Measurements from ENCODE around the gene GRHL1.

Gene GRHL1

DNA sequence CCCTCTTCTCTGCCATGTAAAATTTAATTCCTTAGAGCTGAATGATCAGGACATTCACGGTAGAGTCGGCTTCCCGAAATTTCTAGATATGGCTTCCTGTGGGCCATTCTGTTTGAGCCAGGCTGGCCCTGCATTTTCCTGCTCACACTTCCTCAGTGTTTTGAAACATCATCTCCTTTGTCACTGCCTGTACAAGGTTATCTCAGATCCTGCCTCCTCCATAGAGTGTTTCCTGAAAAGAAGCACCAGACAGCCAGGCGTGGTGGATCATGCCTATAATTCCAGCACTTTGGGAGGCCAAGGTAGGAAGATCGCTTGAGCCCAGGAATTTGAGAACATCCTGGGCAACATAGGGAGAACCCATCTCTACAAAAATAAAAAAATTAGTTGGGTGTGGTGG, 43.6 kb downstream of the GRHL1 start:
- no peak for DNase-seq

DNA sequence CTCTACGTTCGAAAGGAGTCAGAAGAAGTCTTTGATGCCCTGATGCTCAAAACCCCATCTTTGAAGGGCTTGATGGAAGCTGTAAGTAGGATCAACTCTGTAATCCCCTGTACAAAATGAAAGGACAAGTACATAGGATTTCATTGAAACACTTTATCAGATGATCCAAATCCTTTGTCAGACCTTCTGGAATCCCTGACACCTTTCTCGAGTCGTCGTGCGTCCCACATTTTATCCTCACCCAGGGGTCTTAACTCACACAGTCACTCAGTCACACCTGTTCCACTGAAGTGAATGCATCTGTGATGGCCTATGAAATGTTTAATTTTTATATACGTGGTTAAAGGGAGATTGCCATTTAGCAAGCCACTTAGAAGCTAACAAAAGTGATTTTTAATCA, 44.8 kb downstream of the GRHL1 start:
- DNase-seq = no peak

DNA sequence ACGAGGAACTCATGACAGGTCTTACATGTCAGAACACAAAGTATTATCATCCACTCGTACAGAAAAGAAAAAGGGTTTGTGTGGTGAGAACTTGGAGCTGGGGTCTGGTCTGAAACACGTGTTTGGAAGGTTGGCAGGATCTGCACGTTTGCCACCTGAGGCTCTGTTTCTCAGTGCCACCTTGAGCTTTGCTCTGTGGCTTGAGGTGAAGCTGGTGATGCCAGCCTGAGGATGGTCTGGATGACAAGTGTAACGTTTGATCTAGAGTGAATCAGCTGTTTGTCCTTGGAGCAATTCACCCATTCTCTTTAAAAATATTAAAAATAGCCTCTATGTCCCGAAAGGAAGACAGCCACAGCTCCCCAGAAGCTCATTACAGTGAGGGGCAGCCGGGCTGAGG, 46.4 kb downstream of the GRHL1 start:
- no peak for DNase-seq

DNA sequence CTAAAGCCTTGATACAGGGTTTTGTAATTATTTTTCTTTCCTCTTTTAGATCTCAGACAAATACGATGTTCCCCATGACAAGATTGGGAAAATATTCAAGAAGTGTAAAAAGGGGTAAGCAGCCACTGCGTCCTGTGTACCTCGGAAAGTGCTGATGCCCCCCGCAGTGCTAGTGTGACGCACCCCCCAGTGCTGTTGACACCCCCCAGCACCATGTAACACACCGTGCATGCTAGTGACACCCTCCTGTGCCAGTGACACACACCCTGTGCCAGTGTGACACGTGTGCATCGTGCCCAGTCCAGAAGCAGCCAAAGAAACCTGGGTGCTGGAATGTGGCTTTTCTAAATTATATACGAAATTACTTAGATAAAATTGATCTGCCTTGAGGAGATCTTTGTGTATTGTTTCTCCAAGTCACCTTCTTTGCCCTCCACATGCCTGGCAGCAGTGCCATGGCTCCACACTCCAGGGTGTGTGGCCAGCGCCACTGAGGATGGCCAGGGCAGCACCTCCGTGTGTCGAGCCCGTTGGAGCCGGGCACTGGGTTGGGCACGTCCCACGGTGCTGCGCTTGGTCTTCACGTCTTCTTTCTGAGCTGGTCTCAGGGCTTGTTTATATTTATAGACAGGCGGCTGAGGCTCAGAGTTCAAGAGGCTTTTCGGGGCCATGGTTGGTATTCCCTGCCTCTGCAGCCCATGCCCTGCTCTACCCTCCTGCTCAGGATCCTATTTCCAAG, 47.6 kb downstream of the GRHL1 start:
- DNase-seq = no peak

DNA sequence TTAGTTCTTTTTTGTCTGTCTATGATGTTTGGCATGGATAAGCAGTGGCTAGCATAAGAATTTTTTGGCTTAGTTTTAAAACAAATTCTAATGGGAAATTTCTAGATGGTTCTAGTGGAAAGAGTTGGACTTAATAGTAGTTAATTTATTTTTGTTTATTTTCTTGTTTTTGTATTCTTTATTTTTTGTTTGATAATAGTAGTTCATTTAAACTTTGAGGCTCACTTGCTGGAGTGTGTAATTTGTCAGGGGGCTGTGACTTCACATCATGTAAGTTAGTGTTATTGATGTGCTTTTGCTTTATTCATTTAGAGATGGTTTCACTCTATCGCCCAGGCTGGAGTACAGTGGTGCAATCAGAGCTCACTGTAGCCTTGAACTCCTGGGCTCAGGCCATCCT, 48.2 kb downstream of the GRHL1 start:
- DNase-seq = no peak

DNA sequence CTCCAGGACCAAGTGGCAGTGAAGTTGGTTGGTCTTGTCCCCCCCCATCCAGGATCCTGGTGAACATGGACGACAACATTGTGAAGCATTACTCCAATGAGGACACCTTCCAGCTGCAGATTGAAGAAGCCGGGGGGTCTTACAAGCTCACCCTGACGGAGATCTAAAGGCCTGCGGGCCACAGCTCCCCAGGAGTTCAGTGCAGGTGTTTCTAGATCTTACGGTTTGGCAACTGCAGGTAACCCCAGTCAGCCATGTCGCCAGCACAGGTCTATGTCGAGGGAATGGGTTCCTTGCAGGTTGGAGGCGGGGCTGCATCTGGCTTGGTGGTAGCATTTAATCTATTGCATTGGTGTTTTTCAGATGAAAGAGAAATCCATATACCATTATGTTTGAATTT, 49.0 kb downstream of the GRHL1 start:
- no peak for DNase-seq

DNA sequence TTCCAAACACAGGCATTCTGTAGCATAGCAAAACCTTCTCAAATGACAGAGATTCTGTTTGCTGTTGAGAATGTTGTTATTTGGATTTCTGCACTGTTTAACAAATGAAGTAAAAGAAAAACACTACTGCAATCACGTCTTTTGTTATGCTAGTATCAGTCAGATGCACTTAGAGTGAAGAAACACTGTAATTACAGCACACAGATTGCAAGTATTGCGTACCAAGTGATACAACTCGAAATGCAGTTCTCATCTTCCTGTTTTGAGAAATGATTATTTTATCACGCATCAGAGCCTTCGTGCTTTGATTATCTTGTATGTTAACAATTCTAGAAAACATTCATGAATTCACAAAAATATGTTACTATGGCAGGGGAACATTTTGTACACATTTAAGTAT, 50.1 kb downstream of the GRHL1 start:
- no peak for DNase-seq

DNA sequence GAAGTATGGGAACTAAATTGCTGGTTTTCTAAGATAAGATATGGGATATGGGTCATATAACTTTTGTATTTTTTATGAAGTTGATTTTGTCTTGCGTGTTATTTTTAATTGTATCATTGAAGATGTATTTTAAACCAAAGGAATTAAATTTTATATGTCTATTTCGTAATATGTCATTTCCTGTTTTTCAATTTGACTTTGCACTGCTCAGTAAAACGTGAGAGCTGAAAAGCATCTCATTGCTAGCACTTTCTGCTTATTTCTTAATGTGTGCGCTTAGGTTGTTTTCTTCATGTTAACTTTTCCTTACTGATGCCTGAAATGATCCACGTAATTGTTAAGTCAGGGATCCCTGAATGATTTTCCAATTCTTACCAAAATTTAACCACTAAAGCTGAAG, 50.6 kb downstream of the GRHL1 start:
- DNase-seq = no peak

DNA sequence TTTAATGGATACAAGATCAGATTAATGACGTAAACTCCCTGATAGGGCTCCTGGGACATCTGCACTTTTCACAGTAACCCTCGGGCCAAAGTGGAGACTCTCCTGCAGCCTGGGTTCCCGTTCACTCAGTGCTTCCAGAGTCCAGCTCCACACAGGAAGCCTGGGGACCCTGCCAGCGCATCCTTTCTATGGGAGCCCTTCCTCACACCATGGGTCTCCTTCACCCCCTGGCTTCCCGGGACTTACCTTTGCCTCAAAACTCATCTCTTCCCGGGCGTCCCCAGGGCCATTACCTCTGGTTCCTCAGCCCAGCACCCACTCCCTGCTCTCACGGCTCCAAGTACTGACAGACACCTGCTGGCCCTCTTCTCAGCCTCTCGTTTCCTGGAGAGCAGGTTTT, 51.2 kb downstream of the GRHL1 start:
- DNase-seq = no peak

DNA sequence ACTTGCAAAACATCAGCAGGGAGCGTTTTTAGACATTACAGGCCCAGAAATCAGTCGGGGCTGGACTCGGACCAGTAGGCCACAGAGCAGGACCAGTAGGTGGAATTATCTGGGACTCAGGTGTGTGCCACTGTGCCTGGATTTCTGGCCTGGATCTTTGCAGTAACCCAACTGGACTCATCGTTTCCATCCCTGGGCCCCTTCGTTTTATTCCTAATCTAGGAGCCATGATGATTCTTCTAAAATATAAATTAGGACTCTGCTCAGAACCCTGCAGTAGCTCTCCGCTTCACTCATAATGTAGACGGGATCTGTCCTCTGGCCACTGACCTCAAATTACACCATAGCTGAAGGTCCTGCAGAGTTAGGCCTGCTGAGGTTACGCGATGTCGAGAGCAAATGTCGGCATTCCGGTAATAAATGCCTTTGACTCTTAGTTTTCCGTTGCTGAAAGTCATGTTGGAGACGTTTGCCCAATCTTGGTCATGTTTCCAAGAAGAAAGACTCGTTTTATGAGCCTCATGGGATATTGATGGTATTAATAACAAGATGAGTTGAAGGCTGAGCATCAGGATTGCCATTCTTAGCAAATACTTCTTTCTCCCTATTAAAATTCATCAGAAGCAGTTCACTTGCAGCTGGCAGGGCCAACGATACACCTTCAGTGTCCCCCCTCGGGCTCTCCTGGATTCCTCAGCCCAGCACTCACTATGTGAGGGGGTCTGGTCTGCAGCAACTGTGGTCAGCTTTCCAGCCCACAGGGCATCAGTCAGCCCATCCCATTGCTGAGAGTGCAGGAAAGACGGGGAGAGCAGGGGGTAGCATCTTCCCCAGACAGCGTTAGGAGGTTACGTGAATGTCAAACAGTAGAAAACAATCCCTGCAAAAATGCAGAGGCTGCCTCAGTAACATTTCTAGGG, 52.0 kb downstream of the GRHL1 start:
- DNase-seq = no peak

DNA sequence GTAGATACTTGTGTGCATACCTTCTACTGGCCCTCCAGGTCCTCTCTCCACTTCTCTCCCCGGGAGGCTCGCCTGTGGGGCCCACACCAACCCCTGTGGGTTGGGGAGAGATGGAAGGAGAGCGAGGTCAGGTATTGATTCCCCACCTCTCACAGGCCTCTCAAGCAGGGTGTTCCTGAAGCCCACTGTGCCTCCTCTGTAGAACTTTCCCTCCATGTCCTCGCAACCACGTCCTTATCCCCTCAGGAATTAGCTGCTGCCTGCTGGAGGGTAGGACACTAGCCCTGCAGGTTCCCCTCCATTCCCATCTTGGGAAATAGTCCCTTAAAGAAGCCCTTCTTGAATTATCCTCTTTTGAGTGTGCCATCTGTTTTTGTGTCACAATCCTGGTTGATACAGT, 52.9 kb downstream of the GRHL1 start:
- no peak for DNase-seq

DNA sequence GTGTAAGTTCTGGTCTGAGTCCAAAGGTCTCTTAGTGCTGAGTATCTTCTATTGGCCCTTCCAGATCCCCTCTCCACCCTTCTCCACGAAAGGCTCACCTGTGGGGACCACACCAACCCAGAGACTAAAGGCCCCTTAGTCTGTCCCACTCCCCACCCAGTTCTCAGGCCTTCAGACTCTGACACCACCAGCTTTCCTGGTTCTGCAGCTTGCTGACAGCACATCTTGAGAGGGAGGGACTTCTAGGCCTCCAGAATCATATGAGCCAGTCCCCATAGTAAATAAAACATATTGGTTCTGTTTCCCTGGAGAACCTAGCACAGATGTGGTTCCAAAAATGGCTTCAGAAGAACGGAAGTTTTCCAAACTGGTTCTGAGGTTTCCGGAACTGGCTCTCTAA, 53.3 kb downstream of the GRHL1 start:
- DNase-seq = no peak

DNA sequence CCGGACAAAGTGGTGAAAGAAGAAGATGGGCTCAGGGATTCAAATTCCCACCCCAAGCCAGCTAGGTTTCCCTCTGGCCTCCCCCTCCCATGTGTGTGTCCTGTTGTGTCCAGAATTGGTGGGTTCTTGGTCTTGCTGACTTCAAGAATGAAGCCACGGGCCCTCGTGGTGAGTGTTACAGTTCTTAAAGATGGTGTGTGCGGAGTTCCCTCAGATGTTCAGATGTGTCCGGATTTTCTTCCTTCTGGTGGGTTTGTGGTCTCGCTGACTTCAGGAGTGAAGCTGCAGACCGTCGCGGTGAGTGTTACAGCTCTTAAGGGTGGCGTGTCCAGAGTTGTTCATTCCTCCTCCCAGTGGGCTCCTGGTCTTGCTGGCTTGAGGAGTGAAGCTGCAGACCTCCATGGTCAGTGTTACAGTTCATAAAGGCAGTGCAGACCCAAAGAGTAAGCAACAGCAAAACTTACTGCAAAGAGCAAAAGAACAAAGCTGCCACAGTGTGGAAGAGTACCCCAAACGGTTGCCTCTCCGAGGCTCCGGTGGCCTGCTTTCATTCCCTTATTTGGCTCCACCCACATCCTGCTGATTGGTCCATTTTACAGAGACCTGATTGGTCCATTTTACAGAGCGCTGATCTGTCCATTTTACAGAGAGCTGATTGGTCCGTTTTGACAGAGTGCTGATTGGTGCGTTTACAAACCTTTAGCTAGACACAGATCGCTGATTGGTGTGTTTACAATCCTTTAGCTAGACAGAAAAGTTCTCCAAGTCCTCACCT, 54.2 kb downstream of the GRHL1 start:
- DNase-seq = no peak

DNA sequence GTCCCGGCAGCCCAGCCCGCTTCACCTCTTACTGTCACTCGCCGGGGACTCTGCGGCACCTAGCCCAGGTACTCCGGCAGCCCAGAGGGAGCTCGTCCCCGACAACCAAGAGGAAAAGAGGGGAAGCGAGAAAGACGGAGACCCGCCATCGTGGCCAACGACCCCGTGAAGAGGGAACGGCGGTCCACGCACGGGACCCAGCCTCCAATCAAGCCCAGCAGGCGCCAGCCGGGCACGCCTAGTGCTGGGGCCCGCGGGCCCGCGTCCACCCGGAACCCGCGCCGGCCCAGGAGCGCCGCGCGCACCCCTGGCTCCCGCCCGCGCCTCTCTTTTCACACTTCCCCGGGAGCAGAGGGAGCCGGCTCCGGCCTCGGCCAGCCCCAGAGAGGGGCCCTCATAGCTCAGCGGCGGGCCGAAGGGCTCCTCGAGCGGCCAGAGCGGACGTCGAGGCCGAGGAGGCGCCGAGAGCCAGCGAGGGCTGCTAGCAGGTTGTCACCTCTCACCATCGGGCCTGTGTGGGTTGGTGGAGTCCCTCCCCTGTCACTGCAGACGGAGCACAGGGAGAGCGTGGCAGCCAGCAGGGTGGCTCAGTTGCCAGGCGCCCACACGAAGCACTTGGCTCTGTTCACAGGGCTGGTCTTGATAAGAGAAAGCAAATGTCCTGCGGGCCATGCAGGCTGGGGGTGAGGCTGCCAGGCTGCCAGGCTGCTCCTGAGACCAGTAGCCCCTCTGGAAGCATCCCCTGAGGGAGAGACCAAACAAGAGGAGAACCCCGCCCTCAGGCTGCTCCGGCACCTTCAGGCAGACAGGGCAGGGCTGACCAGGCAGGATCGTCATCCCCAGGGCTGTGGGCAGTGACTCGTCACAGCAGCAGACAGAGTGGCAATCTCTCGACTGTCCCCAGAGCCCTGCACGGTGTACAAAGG, 55.0 kb downstream of the GRHL1 start:
- no peak for DNase-seq

DNA sequence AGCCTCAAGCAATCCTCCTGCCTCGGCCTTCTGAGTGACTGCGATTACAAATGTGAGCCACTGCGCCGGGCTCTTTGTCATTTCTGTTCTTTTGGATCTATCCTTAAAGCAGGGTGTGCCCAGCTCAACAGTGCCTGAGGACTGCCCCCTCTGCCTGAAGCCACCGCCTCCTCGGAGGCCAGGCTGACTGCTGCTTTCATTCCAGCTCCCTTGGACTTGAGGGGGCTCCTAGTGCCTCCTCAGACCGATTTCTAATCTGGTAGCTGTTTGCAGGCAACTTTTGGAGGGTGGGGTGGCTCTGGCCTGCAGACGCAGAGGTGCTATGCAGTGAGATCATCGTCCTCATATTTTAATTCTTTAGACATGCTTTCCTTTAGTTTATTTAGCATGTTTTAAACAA, 55.9 kb downstream of the GRHL1 start:
- no peak for DNase-seq

DNA sequence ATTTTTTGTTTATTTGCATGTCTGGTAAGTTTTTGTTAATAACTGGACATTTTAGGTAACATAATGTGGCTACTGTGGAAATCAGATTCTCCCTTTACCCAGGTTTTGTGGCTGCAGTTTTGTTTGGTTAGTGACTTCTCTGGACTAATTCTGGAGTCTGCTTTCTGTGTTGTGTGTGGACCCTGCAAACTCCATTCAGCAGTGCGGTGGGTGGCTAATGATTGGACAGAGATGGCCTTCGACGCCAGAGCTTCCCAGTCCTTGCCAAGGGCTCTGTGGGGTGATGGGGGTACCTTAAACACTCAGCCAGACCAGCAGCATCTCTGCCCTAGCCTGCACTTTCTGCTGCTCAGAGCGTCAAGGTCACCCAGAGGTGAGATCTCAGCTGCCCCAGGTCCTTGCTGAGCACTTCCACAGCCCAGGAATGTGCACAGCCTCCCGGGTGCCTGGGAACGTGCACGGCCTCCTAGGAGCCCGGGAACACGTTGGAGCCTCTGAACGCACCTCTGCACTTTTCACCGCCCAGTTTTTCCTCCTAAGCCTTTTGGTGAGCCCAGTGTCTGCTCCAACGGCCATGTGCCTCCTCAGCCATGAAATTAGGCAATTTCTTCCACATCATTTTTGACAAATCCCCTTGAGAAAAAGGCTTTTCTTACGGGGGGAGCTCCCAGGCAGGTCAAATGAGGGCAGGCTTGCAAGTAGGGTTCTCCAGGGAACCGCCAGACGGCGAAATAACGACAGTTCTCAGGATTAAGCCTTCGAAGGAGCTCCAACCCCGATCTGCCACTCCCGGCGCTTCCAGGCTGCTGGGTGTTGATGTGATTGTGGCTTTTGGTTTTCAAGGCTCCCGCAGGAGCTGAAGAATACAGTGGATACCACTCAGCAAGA, 56.7 kb downstream of the GRHL1 start:
- DNase-seq = no peak

DNA sequence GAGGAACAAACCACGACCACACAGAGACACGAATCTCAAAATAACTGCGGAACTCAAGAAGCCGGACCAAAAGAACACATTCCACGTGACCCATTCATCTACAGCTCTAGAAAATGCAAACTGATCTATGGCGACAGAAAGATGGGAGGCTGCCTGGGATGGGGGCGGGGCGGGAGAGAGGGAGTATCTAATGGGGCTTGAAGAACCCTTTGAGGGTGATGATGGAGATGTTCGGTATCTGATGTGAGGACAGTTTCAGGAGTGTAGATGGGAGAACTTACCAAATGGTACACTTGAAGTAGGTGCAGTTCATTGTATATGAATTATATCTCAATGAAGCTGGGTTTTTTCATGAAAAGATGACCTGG, 57.3 kb downstream of the GRHL1 start:
- DNase-seq = no peak

DNA sequence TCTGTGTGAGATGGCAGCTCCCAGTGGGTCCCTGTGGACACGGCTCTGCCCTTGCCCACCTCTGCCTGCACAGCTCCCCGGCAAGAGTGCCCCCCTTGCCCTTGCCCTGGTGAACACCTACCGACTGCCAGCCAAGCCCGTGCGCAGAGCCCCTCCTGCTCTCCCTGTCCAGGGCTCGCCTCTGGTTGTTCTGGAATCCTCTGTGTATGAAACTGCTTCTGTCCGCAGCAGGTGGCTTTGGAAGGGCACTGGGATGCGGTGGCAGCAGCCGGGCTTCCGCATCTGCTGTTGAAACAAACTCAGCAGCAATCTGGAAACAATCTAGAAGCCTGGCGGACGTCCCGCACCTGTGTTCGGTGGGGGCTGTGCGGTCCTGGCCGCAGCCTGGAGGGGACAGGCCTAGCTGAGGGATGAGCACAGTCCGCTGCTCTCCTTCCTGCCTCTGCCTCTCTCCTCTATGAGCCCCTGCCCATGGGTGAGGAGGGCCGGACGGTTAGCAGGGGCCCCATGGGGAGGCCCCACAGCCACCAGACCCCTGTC, 57.8 kb downstream of the GRHL1 start:
- no peak for DNase-seq

DNA sequence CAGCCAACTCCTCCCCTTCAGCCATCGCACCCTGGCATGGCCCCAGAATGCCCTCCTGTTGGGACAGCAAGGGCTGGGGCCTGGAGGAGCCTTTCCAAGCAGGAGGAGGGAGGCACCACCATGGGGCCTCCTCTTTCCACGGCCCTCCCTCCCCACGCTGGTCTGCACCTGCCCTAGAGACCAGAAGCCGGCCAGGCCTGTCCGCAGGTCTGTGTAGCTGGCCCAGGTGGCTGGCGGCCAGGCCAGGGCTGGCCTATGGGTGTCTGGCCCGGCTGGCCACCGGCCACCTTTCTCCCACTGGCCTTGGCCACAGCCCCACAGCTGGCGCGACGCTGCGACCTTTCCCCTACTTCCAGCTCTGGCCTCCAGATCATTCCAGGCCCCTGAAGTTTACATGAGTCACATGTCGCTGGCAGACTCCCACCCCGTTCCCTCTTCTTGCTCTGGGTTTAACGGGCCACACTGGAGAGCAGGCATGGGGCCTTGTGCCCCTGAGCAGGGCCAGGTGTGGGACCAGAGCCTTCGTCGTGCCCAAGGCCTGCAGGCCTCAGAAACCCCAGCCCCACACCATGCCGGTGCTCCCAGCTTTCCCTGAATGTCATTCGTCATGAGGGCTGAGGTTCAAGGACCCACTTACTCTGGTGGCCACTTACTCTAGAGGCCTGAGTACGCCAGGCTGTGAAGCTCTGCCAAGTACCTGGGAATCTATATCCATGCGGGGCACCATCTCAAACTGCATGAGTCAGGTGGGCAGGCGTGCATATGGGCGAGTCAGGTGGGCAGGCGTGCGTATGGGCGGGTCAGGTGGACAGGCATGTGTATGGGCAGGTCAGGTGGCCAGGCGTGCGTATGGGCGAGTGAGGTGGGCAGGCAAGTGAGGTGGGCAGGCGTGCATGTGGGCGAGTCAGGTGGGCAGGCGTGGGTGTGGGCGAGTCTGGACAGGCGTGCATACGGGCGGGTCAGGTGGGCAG, 58.6 kb downstream of the GRHL1 start:
- DNase-seq = no peak
